ENCODE measurements around the gene MAP4K4. TPM values are rescaled to one million over a fixed set of nuclear protein-coding genes. Genes with fewer than 3 reads are reported as not detected.

MAP4K4 gene
- total RNA-seq, 2 donors from 2014 or later: 26.8 to 30.7 TPM

DNA sequence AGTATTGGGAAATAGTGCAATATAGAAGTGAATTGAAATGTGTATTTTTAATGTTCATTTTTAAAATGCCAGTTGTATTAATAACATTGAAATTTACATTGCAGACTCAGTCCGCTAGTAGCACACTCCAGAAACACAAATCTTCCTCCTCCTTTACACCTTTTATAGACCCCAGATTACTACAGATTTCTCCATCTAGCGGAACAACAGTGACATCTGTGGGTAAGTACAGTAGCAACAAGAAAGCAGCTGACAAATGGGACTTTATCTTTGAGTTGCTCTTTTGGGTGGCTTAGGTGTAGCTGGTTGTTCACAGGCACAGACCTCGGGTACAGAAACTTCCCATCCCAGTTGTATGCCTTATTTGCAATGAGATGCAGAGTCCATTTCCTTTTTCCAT, 176.0 kb downstream of the MAP4K4 start:
- Histone ChIP-seq H3K36me3 (peaks cover 24% of the 10 kb centered on the region), H3K9me3 (no peaks in the 10 kb centered on the region), H3K4me1 (no peaks in the 10 kb centered on the region), H3K9ac (ENCODE audit: low read depth in 2 of 2, low read length in 2 of 2) (no peak overlapping the region), H3K27ac (no peak overlapping the region), H3K27me3 (no peaks in the 10 kb centered on the region), H3K4me3 (no peak overlapping the region)
- no peak for DNase-seq
- intact Hi-C loops (cut with DNase I): no loop called here
- TF ChIP-seq, protein P1, sequence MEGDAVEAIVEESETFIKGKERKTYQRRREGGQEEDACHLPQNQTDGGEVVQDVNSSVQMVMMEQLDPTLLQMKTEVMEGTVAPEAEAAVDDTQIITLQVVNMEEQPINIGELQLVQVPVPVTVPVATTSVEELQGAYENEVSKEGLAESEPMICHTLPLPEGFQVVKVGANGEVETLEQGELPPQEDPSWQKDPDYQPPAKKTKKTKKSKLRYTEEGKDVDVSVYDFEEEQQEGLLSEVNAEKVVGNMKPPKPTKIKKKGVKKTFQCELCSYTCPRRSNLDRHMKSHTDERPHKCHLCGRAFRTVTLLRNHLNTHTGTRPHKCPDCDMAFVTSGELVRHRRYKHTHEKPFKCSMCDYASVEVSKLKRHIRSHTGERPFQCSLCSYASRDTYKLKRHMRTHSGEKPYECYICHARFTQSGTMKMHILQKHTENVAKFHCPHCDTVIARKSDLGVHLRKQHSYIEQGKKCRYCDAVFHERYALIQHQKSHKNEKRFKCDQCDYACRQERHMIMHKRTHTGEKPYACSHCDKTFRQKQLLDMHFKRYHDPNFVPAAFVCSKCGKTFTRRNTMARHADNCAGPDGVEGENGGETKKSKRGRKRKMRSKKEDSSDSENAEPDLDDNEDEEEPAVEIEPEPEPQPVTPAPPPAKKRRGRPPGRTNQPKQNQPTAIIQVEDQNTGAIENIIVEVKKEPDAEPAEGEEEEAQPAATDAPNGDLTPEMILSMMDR (IDR thresholded peaks at IDR 0.05): no peak

DNA sequence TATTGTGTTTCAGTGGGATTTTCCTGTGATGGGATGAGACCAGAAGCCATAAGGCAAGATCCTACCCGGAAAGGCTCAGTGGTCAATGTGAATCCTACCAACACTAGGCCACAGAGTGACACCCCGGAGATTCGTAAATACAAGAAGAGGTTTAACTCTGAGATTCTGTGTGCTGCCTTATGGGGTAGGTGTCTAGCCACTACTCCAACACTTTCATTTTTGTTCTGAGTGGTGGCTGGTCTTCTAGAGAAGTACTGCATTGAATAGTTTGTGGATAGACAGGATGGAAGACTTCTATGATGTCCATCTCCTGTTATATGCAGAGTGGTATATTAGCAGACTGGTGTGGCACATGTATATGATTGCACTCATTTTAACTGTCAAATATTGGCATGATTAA, 176.6 kb downstream of the MAP4K4 start:
- Histone ChIP-seq H3K27me3 (no peaks in the 10 kb centered on the region), H3K4me1 (no peaks in the 10 kb centered on the region), H3K9ac (ENCODE audit: low read depth in 2 of 2, low read length in 2 of 2) (no peak overlapping the region), H3K4me3 (no peak overlapping the region), H3K9me3 (no peaks in the 10 kb centered on the region), H3K36me3 (peaks cover 24% of the 10 kb centered on the region), H3K27ac (no peak overlapping the region)
- no peak for DNase-seq
- intact Hi-C loops (cut with DNase I): no loop called here
- TF ChIP-seq, protein P1 (IDR thresholded peaks at IDR 0.05): no peak

GRCh38 chr2:101879466-101879865, 182.0 kb downstream of the MAP4K4 start:
- no peaks in the 10 kb centered on the region for H3K4me1 ChIP-seq
- no peak overlapping the region for H3K4me3 ChIP-seq
- DNase-seq: no peak
- H3K27ac ChIP-seq: no peak overlapping the region
- H3K9ac ChIP-seq (ENCODE audit: low read depth in 2 of 2, low read length in 2 of 2): no peak overlapping the region
- TF ChIP-seq, protein P1 (IDR thresholded peaks at IDR 0.05): no peak
- peaks cover 17% of the 10 kb centered on the region for H3K36me3 ChIP-seq
- H3K27me3 ChIP-seq: no peaks in the 10 kb centered on the region
- intact Hi-C loops (cut with DNase I): no loop called here
- H3K9me3 ChIP-seq: no peaks in the 10 kb centered on the region

GRCh38 chr2:101881131-101881530, 183.6 kb downstream of the MAP4K4 start:
- Histone ChIP-seq H3K4me1 (no peaks in the 10 kb centered on the region), H3K27ac (no peak overlapping the region), H3K4me3 (no peak overlapping the region), H3K36me3 (peaks cover 17% of the 10 kb centered on the region), H3K27me3 (no peaks in the 10 kb centered on the region), H3K9ac (ENCODE audit: low read depth in 2 of 2, low read length in 2 of 2) (no peak overlapping the region), H3K9me3 (no peaks in the 10 kb centered on the region)
- no peak for DNase-seq
- TF ChIP-seq, protein P1 (IDR thresholded peaks at IDR 0.05): no peak
- intact Hi-C loops (cut with DNase I): loop anchor here (5.0 kb wide), 2 partner anchors 126 to 361 kb away; no protein-coding TSS in a partner anchor

- Histone ChIP-seq H3K9ac (ENCODE audit: low read depth in 2 of 2, low read length in 2 of 2) (no peak overlapping the region), H3K27me3 (no peaks in the 10 kb centered on the region), H3K4me1 (no peaks in the 10 kb centered on the region), H3K9me3 (no peaks in the 10 kb centered on the region), H3K4me3 (no peak overlapping the region), H3K36me3 (peaks cover 3% of the 10 kb centered on the region), H3K27ac (no peak overlapping the region)
- TF ChIP-seq, protein P1 (IDR thresholded peaks at IDR 0.05): no peak
- intact Hi-C loops (cut with DNase I): loop anchor here (5.0 kb wide), 2 partner anchors 124 to 359 kb away; no protein-coding TSS in a partner anchor
- no peak for DNase-seq
These were observed 185.3 kb downstream of the MAP4K4 start for GRCh38 chr2:101882769-101883307.
